NB4 (cell line): ENCODE results near the gene TOP3B.

Experiments
- POLR2A ChIP-seq: IDR thresholded peaks from 2 replicates; pipeline ENCODE4 v1.6.1; 2011; ENCODE audit warnings: mild to moderate bottlenecking; ENCODE audit not compliant: insufficient read length; ENCODE audit errors: extremely low read depth
- TF ChIP-seq, protein P1 (sequence below): IDR thresholded peaks from one replicate; pipeline ENCODE4 v1.5.1; 2012; ENCODE audit warnings: low read depth, low read length

DNA sequence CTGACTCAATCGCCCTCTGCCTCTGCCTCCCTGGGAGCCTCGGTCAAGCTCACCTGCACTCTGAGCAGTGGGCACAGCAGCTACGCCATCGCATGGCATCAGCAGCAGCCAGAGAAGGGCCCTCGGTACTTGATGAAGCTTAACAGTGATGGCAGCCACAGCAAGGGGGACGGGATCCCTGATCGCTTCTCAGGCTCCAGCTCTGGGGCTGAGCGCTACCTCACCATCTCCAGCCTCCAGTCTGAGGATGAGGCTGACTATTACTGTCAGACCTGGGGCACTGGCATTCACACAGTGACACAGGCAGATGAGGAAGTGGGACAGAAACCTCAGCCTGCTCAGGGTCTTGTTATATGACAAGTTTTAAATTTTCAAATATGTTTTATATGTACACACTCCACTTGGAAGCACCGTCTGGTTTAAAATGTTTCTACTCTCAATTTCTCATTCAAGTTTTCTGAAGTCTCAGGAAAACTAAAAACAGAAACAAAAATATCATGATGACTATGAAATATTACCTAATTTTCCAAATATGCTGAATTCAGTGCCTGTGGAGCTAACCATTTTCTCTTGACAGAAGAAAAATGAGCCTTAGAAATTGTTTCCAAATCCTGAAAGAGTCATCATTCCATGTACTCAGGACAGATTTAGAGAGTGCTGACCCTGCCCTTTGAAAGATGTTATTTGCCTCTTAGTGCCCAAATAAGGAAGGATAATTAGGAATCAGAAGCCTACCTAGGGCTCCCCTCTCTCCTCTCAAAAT lies 48.8 kb upstream of the TOP3B start:
- TF ChIP-seq, protein P1, sequence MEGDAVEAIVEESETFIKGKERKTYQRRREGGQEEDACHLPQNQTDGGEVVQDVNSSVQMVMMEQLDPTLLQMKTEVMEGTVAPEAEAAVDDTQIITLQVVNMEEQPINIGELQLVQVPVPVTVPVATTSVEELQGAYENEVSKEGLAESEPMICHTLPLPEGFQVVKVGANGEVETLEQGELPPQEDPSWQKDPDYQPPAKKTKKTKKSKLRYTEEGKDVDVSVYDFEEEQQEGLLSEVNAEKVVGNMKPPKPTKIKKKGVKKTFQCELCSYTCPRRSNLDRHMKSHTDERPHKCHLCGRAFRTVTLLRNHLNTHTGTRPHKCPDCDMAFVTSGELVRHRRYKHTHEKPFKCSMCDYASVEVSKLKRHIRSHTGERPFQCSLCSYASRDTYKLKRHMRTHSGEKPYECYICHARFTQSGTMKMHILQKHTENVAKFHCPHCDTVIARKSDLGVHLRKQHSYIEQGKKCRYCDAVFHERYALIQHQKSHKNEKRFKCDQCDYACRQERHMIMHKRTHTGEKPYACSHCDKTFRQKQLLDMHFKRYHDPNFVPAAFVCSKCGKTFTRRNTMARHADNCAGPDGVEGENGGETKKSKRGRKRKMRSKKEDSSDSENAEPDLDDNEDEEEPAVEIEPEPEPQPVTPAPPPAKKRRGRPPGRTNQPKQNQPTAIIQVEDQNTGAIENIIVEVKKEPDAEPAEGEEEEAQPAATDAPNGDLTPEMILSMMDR, result no peak
- TF ChIP-seq POLR2A, result no peak
